ENCODE results near the gene VPS13A.

Gene VPS13A

GRCh38 chr9:77307166-77307565, 129.8 kb downstream of the VPS13A start:
- no peak for TF ChIP-seq CTCF (IDR thresholded peaks at IDR 0.05; ENCODE audit: low read depth, low read length)
- H3K4me3 ChIP-seq (ENCODE audit: low read depth, low read length): no peak overlapping the region
- DNase-seq (ENCODE audit: low read depth): no peak

- no peak for TF ChIP-seq POLR2A (IDR thresholded peaks at IDR 0.05; ENCODE audit: extremely low read depth, insufficient read length)
- TF ChIP-seq MYC (IDR thresholded peaks at IDR 0.05; ENCODE audit: low read depth, low read length): no peak
- no peak for TF ChIP-seq MAX (IDR thresholded peaks at IDR 0.05; ENCODE audit: low read depth, low read length)
- no peak for TF ChIP-seq CTCF (IDR thresholded peaks at IDR 0.05; ENCODE audit: low read depth, low read length)
- no peak overlapping the region for H3K4me3 ChIP-seq (ENCODE audit: low read depth, low read length)
- no peak for DNase-seq (ENCODE audit: low read depth)
Measured at GRCh38 chr9:77316058-77316457, 138.7 kb downstream of the VPS13A start.

- TF ChIP-seq POLR2A (IDR thresholded peaks at IDR 0.05; ENCODE audit: extremely low read depth, insufficient read length) (no peak), MYC (IDR thresholded peaks at IDR 0.05; ENCODE audit: low read depth, low read length) (no peak), MAX (IDR thresholded peaks at IDR 0.05; ENCODE audit: low read depth, low read length) (no peak), CTCF (IDR thresholded peaks at IDR 0.05; ENCODE audit: low read depth, low read length) (no peak)
Measured at GRCh38 chr9:77325058-77325457, 147.7 kb downstream of the VPS13A start.

GRCh38 chr9:77328102-77328501, 150.8 kb downstream of the VPS13A start:
- DNase-seq (ENCODE audit: low read depth): no peak
- no peak overlapping the region for H3K4me3 ChIP-seq (ENCODE audit: low read depth, low read length)
- TF ChIP-seq MYC (IDR thresholded peaks at IDR 0.05; ENCODE audit: low read depth, low read length) (no peak), MAX (IDR thresholded peaks at IDR 0.05; ENCODE audit: low read depth, low read length) (no peak), CTCF (IDR thresholded peaks at IDR 0.05; ENCODE audit: low read depth, low read length) (no peak), POLR2A (IDR thresholded peaks at IDR 0.05; ENCODE audit: extremely low read depth, insufficient read length) (no peak)

More at GRCh38 chr9:77325058-77325457, 147.7 kb downstream of the VPS13A start:
- DNase-seq (ENCODE audit: low read depth): no peak
- H3K4me3 ChIP-seq (ENCODE audit: low read depth, low read length): no peak overlapping the region

- TF ChIP-seq CTCF (IDR thresholded peaks at IDR 0.05; ENCODE audit: low read depth, low read length) (no peak), MYC (IDR thresholded peaks at IDR 0.05; ENCODE audit: low read depth, low read length) (no peak), POLR2A (IDR thresholded peaks at IDR 0.05; ENCODE audit: extremely low read depth, insufficient read length) (no peak), MAX (IDR thresholded peaks at IDR 0.05; ENCODE audit: low read depth, low read length) (no peak)
- H3K4me3 ChIP-seq (ENCODE audit: low read depth, low read length): no peak overlapping the region
- no peak for DNase-seq (ENCODE audit: low read depth)
Measured at GRCh38 chr9:77370064-77370463, 192.7 kb downstream of the VPS13A start.

GRCh38 chr9:77374266-77374665, 196.9 kb downstream of the VPS13A start:
- DNase-seq (ENCODE audit: low read depth): no peak
- no peak overlapping the region for H3K4me3 ChIP-seq (ENCODE audit: low read depth, low read length)
- no peak for TF ChIP-seq POLR2A (IDR thresholded peaks at IDR 0.05; ENCODE audit: extremely low read depth, insufficient read length)
- TF ChIP-seq MYC (IDR thresholded peaks at IDR 0.05; ENCODE audit: low read depth, low read length): no peak
- TF ChIP-seq CTCF (IDR thresholded peaks at IDR 0.05; ENCODE audit: low read depth, low read length): no peak
- no peak for TF ChIP-seq MAX (IDR thresholded peaks at IDR 0.05; ENCODE audit: low read depth, low read length)
